ENCODE results near the gene EXOSC1.

The EXOSC1 gene

GRCh38 chr10:97462309-97462708, 16.5 kb upstream of the EXOSC1 start:
- TF ChIP-seq POLR2AphosphoS5 (IDR thresholded peaks at IDR 0.05; ENCODE audit: low read depth, low read length) = no peak
- TF ChIP-seq FOXP2 (optimal IDR thresholded peaks at IDR 0.05; ENCODE audit: borderline replicate concordance, extremely low read depth, extremely low read length, insufficient read depth) = no peak
- TF ChIP-seq SIN3A (IDR thresholded peaks at IDR 0.05; ENCODE audit: borderline replicate concordance, insufficient read depth, low read length) = no peak
- TF ChIP-seq TAF1 (IDR thresholded peaks at IDR 0.05; ENCODE audit: borderline replicate concordance, insufficient read depth, low read length) = no peak
- TF ChIP-seq, protein P1, sequence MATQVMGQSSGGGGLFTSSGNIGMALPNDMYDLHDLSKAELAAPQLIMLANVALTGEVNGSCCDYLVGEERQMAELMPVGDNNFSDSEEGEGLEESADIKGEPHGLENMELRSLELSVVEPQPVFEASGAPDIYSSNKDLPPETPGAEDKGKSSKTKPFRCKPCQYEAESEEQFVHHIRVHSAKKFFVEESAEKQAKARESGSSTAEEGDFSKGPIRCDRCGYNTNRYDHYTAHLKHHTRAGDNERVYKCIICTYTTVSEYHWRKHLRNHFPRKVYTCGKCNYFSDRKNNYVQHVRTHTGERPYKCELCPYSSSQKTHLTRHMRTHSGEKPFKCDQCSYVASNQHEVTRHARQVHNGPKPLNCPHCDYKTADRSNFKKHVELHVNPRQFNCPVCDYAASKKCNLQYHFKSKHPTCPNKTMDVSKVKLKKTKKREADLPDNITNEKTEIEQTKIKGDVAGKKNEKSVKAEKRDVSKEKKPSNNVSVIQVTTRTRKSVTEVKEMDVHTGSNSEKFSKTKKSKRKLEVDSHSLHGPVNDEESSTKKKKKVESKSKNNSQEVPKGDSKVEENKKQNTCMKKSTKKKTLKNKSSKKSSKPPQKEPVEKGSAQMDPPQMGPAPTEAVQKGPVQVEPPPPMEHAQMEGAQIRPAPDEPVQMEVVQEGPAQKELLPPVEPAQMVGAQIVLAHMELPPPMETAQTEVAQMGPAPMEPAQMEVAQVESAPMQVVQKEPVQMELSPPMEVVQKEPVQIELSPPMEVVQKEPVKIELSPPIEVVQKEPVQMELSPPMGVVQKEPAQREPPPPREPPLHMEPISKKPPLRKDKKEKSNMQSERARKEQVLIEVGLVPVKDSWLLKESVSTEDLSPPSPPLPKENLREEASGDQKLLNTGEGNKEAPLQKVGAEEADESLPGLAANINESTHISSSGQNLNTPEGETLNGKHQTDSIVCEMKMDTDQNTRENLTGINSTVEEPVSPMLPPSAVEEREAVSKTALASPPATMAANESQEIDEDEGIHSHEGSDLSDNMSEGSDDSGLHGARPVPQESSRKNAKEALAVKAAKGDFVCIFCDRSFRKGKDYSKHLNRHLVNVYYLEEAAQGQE (IDR thresholded peaks at IDR 0.05; ENCODE audit: insufficient read depth in 1 of 2, low read depth in 2 of 2, low read length in 2 of 2) = no peak

- TF ChIP-seq, protein P1 (IDR thresholded peaks at IDR 0.05; ENCODE audit: insufficient read depth in 1 of 2, low read depth in 2 of 2, low read length in 2 of 2) = no peak
- TF ChIP-seq SIN3A (IDR thresholded peaks at IDR 0.05; ENCODE audit: borderline replicate concordance, insufficient read depth, low read length) (no peak), FOXP2 (optimal IDR thresholded peaks at IDR 0.05; ENCODE audit: borderline replicate concordance, extremely low read depth, extremely low read length, insufficient read depth) (no peak), TAF1 (IDR thresholded peaks at IDR 0.05; ENCODE audit: borderline replicate concordance, insufficient read depth, low read length) (no peak), POLR2AphosphoS5 (IDR thresholded peaks at IDR 0.05; ENCODE audit: low read depth, low read length) (no peak)
Observed at GRCh38 chr10:97459933-97460332, 14.1 kb upstream of the EXOSC1 start.

- TF ChIP-seq SIN3A (IDR thresholded peaks at IDR 0.05; ENCODE audit: borderline replicate concordance, insufficient read depth, low read length) = no peak
- no peak for TF ChIP-seq TAF1 (IDR thresholded peaks at IDR 0.05; ENCODE audit: borderline replicate concordance, insufficient read depth, low read length)
- no peak for TF ChIP-seq FOXP2 (optimal IDR thresholded peaks at IDR 0.05; ENCODE audit: borderline replicate concordance, extremely low read depth, extremely low read length, insufficient read depth)
- TF ChIP-seq, protein P1 (IDR thresholded peaks at IDR 0.05; ENCODE audit: insufficient read depth in 1 of 2, low read depth in 2 of 2, low read length in 2 of 2) = no peak
- no peak for TF ChIP-seq POLR2AphosphoS5 (IDR thresholded peaks at IDR 0.05; ENCODE audit: low read depth, low read length)
Observed at GRCh38 chr10:97459111-97459510, 13.3 kb upstream of the EXOSC1 start.

- TF ChIP-seq POLR2AphosphoS5 (IDR thresholded peaks at IDR 0.05; ENCODE audit: low read depth, low read length) = no peak
- no peak for TF ChIP-seq FOXP2 (optimal IDR thresholded peaks at IDR 0.05; ENCODE audit: borderline replicate concordance, extremely low read depth, extremely low read length, insufficient read depth)
- TF ChIP-seq TAF1 (IDR thresholded peaks at IDR 0.05; ENCODE audit: borderline replicate concordance, insufficient read depth, low read length) = no peak
- TF ChIP-seq SIN3A (IDR thresholded peaks at IDR 0.05; ENCODE audit: borderline replicate concordance, insufficient read depth, low read length) = no peak
- TF ChIP-seq, protein P1 (IDR thresholded peaks at IDR 0.05; ENCODE audit: insufficient read depth in 1 of 2, low read depth in 2 of 2, low read length in 2 of 2) = no peak
Observed at GRCh38 chr10:97456686-97457065, 10.9 kb upstream of the EXOSC1 start.
